Gastrocnemius medialis (tissue), 4 donors: ENCODE measurements around the gene CHDH.

Experiments
- CTCF ChIP-seq, 5 experiments: fragments of 450-650 bp in 3 of 5; fragments of 200-600 bp in 2 of 5; sonication (generic) in 2 of 5; IDR thresholded peaks in 4 of 5; conservative IDR thresholded peaks in 1 of 5; 1 replicate in 4 of 5; 2 replicates in 1 of 5; pipeline ENCODE4 v1.5.1; 2016 to 2019; ENCODE audit warnings: antibody characterized with exemption in 5 of 5, mild to moderate bottlenecking in 3 of 5, moderate library complexity in 3 of 5
- POLR2A ChIP-seq, 2 donors: fragments of 450-650 bp; IDR thresholded peaks; one replicate each; pipeline ENCODE4 v1.6.1; 2017; ENCODE audit warnings: antibody characterized with exemption in 2 of 2, mild to moderate bottlenecking in 2 of 2, moderate library complexity in 2 of 2

- no peak for TF ChIP-seq CTCF (IDR thresholded peaks at IDR 0.05 in 4 of 5, conservative IDR thresholded peaks at IDR 0.05 in 1 of 5)
- TF ChIP-seq POLR2A (IDR thresholded peaks at IDR 0.05) = no peak
Observed at GRCh38 chr3:53774414-53774813, 71.8 kb downstream of the CHDH start.
